Osteocyte (in vitro differentiated cells): ENCODE measurements around the gene NPLOC4. TPM values are rescaled to one million over a fixed set of nuclear protein-coding genes. Genes with fewer than 3 reads are reported as not detected.

Source experiments
- DNase-seq: peaks from one replicate; pipeline ENCODE4 v3.0.0; 2021; ENCODE audit warnings: mixed read lengths; ENCODE audit not compliant: unreplicated experiment; ENCODE audit errors: extremely low spot score
- H3K27ac Mint-ChIP-seq: one replicate; pipeline ENCODE4 v1.8.0; 2021; ENCODE audit warnings: mild to moderate bottlenecking, mixed read lengths; ENCODE audit not compliant: unreplicated experiment
- H3K27me3 Mint-ChIP-seq: one replicate; pipeline ENCODE4 v1.8.0; 2021; ENCODE audit warnings: mixed read lengths; ENCODE audit not compliant: unreplicated experiment
- H3K36me3 Mint-ChIP-seq: one replicate; pipeline ENCODE4 v1.8.0; 2021; ENCODE audit warnings: mixed read lengths; ENCODE audit not compliant: unreplicated experiment
- H3K4me1 Mint-ChIP-seq: one replicate; pipeline ENCODE4 v1.8.0; 2021; ENCODE audit warnings: mixed read lengths; ENCODE audit not compliant: unreplicated experiment
- H3K4me3 Mint-ChIP-seq: one replicate; pipeline ENCODE4 v1.8.0; 2021; ENCODE audit warnings: mild to moderate bottlenecking, moderate library complexity, mixed read lengths; ENCODE audit not compliant: unreplicated experiment
- H3K9me3 Mint-ChIP-seq: one replicate; pipeline ENCODE4 v1.8.0; 2021; ENCODE audit warnings: mixed read lengths; ENCODE audit not compliant: unreplicated experiment
- CTCF ChIP-seq: fragments of 200-600 bp; sonication (generic); IDR thresholded peaks from 2 replicates; pipeline ENCODE4 v1.5.0; 2021; ENCODE audit warnings: antibody characterized with exemption, mild to moderate bottlenecking, moderate library complexity
- total RNA-seq: library from RNA; stranded (reverse); gene quantifications from 2 replicates; pipeline ENCODE4 v1.2.1, GENCODE V29; 2021

Gene NPLOC4
- total RNA-seq, 1 donor from 2014 or later: 99.7 TPM

- no peak for TF ChIP-seq CTCF
- no peak for DNase-seq
- no peaks in the 10 kb centered on the region for H3K9me3 Mint-ChIP-seq
- H3K4me1 Mint-ChIP-seq: peaks cover 4% of the 10 kb centered on the region
- no peaks in the 10 kb centered on the region for H3K27me3 Mint-ChIP-seq
- no peaks in the 10 kb centered on the region for H3K36me3 Mint-ChIP-seq
- H3K27ac Mint-ChIP-seq: no peak overlapping the region
- H3K4me3 Mint-ChIP-seq: no peak overlapping the region
Measured at GRCh38 chr17:81644496-81644895, 7.6 kb upstream of the NPLOC4 start.

GRCh38 chr17:81641825-81642489, 5.0 kb upstream of the NPLOC4 start:
- no peak overlapping the region for H3K27ac Mint-ChIP-seq
- peaks cover 8% of the 10 kb centered on the region for H3K4me1 Mint-ChIP-seq
- no peak for DNase-seq
- H3K9me3 Mint-ChIP-seq: no peaks in the 10 kb centered on the region
- no peak overlapping the region for H3K4me3 Mint-ChIP-seq
- H3K36me3 Mint-ChIP-seq: no peaks in the 10 kb centered on the region
- no peak for TF ChIP-seq CTCF
- H3K27me3 Mint-ChIP-seq: no peaks in the 10 kb centered on the region

GRCh38 chr17:81640011-81640410, 3.1 kb upstream of the NPLOC4 start:
- no peaks in the 10 kb centered on the region for H3K9me3 Mint-ChIP-seq
- TF ChIP-seq CTCF: no peak
- H3K4me1 Mint-ChIP-seq: peaks cover 20% of the 10 kb centered on the region
- no peak overlapping the region for H3K27ac Mint-ChIP-seq
- no peak overlapping the region for H3K4me3 Mint-ChIP-seq
- DNase-seq: no peak
- no peaks in the 10 kb centered on the region for H3K27me3 Mint-ChIP-seq
- H3K36me3 Mint-ChIP-seq: no peaks in the 10 kb centered on the region

GRCh38 chr17:81638683-81639082, 1.8 kb upstream of the NPLOC4 start:
- no peaks in the 10 kb centered on the region for H3K9me3 Mint-ChIP-seq

More at GRCh38 chr17:81638683-81639082, 1.8 kb upstream of the NPLOC4 start:
- no peak for DNase-seq
- TF ChIP-seq CTCF: no peak
- Mint-ChIP-seq H3K27me3 (no peaks in the 10 kb centered on the region), H3K4me3 (peak overlapping the region; percentile 24), H3K4me1 (peaks cover 24% of the 10 kb centered on the region), H3K36me3 (no peaks in the 10 kb centered on the region), H3K27ac (no peak overlapping the region)
